ENCODE measurements around the gene KCNG4.

Gene KCNG4

GRCh38 chr16:84236671-84237070 lies 3.1 kb downstream of the KCNG4 start:
- DNase-seq (ENCODE audit: low spot score) = no peak
- in situ Hi-C loops (cut with MboI; ENCODE audit: low sequenced_read_pairs, unreplicated experiment) = no loop called here

DNA sequence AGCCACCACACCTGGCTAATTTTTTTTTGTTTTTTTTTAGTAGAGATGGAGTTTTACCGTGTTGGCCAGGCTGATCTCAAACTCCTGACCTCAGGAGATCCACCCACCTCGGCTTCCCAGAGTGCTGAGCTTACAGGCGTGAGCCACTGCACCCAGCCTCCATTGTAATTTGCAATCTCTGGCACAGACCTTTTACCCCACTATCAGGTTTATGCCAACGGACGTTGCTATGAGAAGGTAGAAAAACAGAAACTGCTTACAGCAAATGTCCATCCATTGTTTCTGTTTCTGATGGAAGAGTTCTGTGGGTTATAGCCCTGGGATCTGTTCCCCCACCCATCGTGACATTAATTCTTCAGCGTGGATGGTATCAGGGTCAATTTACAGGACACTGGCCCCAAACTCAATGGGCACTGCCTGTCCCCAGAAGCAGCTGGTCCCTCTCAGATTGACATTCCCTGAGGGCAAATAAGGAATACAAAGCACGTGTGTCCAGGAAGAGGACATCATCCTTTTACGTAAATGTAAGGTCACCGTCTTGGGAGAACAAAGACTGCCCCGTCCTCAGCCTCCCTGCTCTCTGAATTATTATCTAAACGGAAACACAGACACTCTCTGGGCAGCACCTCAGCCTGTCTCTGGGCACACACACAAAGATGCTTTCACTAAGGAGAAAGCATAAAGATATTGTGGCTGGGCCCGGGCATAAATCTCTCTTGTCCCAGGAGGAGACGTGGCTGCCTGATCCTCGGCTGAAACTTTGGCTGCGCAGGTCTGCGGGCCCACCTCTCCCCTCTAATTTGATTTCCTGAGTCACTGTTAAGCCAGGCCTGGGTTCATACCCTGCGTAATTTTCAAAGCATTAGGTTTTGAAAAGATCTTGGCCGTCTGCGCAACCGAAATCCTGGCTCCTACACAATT lies 5.2 kb downstream of the KCNG4 start:
- no peak for TF ChIP-seq CTCF (IDR thresholded peaks at IDR 0.05; ENCODE audit: borderline replicate concordance, control extremely low read depth, extremely low read depth, insufficient read depth, missing control alignments)
- DNase-seq (ENCODE audit: low spot score) = no peak
- in situ Hi-C loops (cut with MboI; ENCODE audit: low sequenced_read_pairs, unreplicated experiment) = no loop called here

More at GRCh38 chr16:84236671-84237070, 3.1 kb downstream of the KCNG4 start:
- no peak for TF ChIP-seq CTCF (IDR thresholded peaks at IDR 0.05; ENCODE audit: borderline replicate concordance, control extremely low read depth, extremely low read depth, insufficient read depth, missing control alignments)

DNA sequence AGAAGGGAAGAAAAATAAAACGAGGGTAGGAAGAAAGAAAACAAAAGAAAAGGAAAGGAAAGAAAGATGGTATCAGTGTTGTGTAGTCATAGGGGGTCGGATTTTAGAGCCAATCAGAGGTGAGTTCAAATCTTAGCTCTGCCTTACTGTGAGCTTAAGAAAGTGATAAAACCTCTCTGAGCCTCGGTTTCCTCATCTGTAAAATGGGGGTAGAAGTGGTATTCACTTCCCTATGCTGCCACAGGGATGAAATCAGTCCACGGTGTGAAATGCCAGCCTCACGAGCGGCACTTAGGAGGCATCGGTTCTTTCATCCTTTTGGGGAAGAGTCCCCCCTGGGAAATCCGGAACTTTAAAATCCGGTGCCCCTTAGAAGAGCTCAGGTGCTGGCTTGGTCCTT lies 6.1 kb downstream of the KCNG4 start:
- DNase-seq (ENCODE audit: low spot score) = no peak
- in situ Hi-C loops (cut with MboI; ENCODE audit: low sequenced_read_pairs, unreplicated experiment) = no loop called here
- no peak for TF ChIP-seq CTCF (IDR thresholded peaks at IDR 0.05; ENCODE audit: borderline replicate concordance, control extremely low read depth, extremely low read depth, insufficient read depth, missing control alignments)

- TF ChIP-seq CTCF (IDR thresholded peaks at IDR 0.05; ENCODE audit: borderline replicate concordance, control extremely low read depth, extremely low read depth, insufficient read depth, missing control alignments) = no peak
- DNase-seq (ENCODE audit: low spot score) = no peak
- in situ Hi-C loops (cut with MboI; ENCODE audit: low sequenced_read_pairs, unreplicated experiment) = no loop called here
These were observed 6.8 kb downstream of the KCNG4 start for GRCh38 chr16:84232969-84233368.

- DNase-seq (ENCODE audit: low spot score) = no peak
- TF ChIP-seq CTCF (IDR thresholded peaks at IDR 0.05; ENCODE audit: borderline replicate concordance, control extremely low read depth, extremely low read depth, insufficient read depth, missing control alignments) = no peak
- in situ Hi-C loops (cut with MboI; ENCODE audit: low sequenced_read_pairs, unreplicated experiment) = no loop called here
These were observed 7.8 kb downstream of the KCNG4 start for GRCh38 chr16:84232060-84232459.

DNA sequence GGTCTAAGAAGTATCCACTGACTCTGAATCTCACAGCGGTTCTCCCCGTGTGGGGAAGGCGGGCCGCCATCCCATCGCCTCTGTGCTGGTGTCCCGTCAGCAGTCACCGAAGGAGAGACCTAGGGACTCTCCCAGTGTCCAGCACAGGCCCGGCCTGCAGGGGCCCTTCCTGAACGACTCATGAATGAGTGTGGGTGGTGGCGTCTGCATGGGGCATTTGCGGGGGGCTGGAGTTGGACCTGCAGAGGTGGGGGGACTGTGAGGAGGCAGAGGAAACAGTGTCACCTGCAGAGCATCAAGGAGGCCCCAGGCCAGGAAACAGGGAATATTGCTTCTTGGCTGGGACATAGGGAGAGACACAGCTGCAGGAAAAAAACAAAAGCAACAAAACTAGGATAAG lies 10.3 kb downstream of the KCNG4 start:
- in situ Hi-C loops (cut with MboI; ENCODE audit: low sequenced_read_pairs, unreplicated experiment) = no loop called here
- DNase-seq (ENCODE audit: low spot score) = no peak
- no peak for TF ChIP-seq CTCF (IDR thresholded peaks at IDR 0.05; ENCODE audit: borderline replicate concordance, control extremely low read depth, extremely low read depth, insufficient read depth, missing control alignments)

Data from GM13976 (cell line).